Measurements from ENCODE around the gene RASAL1.

GRCh38 chr12:113101751-113102150 is 33.8 kb downstream of the RASAL1 start:
- TF ChIP-seq POLR2A (IDR thresholded peaks at IDR 0.05; ENCODE audit: extremely low read depth, insufficient read length) = no peak
- no peak for TF ChIP-seq CTCF (IDR thresholded peaks at IDR 0.05; ENCODE audit: low read depth, low read length)
- TF ChIP-seq MAX (IDR thresholded peaks at IDR 0.05; ENCODE audit: low read depth, low read length) = no peak
